ENCODE measurements around the gene SPPL2A.

DNA sequence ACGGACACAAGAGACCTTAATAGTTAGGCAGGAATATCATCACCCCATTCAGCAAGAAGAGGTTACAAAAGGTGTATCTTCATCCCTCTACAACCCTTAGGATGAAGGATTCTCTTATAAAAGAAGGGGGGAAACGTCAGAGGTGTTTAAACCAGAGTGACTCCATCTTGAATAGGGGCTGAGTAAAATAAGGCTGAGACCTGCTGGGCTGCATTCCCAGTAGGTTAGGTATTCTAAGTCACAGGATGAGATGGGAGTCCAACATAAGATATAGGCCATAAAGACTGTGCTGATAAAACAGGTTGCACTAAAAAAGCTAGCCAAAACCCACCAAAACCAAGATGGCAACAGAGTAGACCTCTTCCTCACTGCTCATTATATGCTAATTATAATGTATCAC lies 95.4 kb downstream of the SPPL2A start:
- no peak for TF ChIP-seq CTCF (IDR thresholded peaks at IDR 0.05)
- TF ChIP-seq EP300 (IDR thresholded peaks at IDR 0.05) = no peak
- TF ChIP-seq POLR2A (IDR thresholded peaks at IDR 0.05) = no peak

All from tibial nerve (tissue), 4 donors.